Mucosa of stomach (tissue), 1 donor: ENCODE results near the gene LRRC58.

Experiments
- H3K27me3 ChIP-seq: one replicate; pipeline ENCODE4 v1.7.0; 2013; ENCODE audit warnings: mild to moderate bottlenecking, low read length; ENCODE audit not compliant: control insufficient read depth, insufficient read depth
- H3K36me3 ChIP-seq: one replicate; pipeline ENCODE4 v1.7.0; 2013; ENCODE audit warnings: low read length; ENCODE audit not compliant: control insufficient read depth, insufficient read depth
- H3K4me1 ChIP-seq: one replicate; pipeline ENCODE4 v1.7.0; 2013; ENCODE audit warnings: mild to moderate bottlenecking, low read length; ENCODE audit not compliant: control insufficient read depth, insufficient read depth
- H3K4me3 ChIP-seq: one replicate; pipeline ENCODE4 v1.7.0; 2013; ENCODE audit warnings: low read length
- H3K9ac ChIP-seq: one replicate; pipeline ENCODE4 v1.7.0; 2013; ENCODE audit warnings: mild to moderate bottlenecking, low read length, moderate library complexity
- H3K9me3 ChIP-seq: one replicate; pipeline ENCODE4 v1.7.0; 2013; ENCODE audit warnings: mild to moderate bottlenecking, low read length, moderate library complexity; ENCODE audit not compliant: control insufficient read depth
- donor health status: Pancreatic carcinoma.

Gene LRRC58

DNA sequence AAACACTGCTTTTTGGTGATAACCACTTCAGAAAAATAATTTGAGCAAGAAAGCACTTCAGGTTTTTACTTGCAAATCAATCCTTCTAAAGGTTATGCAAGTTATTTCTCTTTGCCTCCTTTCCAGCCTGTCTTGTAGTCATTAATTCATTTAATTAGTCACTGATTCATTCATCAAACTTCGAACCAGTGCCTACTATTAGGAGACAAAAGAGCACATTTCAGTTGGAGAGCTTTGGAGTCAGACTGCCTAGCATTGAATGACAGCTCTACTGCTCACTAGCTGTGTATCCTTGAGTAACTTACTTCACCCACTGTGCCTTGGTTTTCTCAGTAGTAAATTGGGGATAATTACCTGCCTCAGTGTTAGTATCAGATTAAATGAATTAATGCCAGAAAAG lies 14.9 kb upstream of the LRRC58 start:
- H3K36me3 ChIP-seq: no peaks in the 10 kb centered on the region
- no peaks in the 10 kb centered on the region for H3K9me3 ChIP-seq
- H3K4me3 ChIP-seq: no peak overlapping the region
- H3K9ac ChIP-seq: no peak overlapping the region
- no peaks in the 10 kb centered on the region for H3K27me3 ChIP-seq
- no peaks in the 10 kb centered on the region for H3K4me1 ChIP-seq

GRCh38 chr3:120357807-120358206 lies 8.7 kb upstream of the LRRC58 start:
- Histone ChIP-seq H3K4me1 (no peaks in the 10 kb centered on the region), H3K36me3 (no peaks in the 10 kb centered on the region), H3K9me3 (no peaks in the 10 kb centered on the region), H3K9ac (no peak overlapping the region), H3K4me3 (no peak overlapping the region), H3K27me3 (no peaks in the 10 kb centered on the region)

DNA sequence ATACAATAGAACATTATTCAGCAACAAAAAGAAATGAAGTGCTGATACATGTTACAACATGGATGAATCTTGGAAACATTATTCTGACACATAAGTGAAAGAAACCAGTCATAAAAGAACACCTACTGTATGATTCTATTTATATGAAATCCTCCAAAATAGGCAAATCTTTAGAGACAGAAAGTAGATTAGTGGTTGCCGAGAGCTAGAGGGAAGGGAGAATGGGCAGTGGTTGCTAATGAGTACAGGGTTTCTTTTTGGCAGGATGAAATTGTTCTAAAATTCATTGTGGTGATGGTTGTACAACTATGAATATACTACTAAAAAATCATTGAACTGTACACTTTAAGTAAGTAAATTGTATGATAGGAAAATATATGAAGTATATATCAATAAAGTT lies 6.3 kb upstream of the LRRC58 start:
- H3K4me3 ChIP-seq: no peak overlapping the region
- H3K36me3 ChIP-seq: no peaks in the 10 kb centered on the region
- H3K4me1 ChIP-seq: no peaks in the 10 kb centered on the region
- H3K27me3 ChIP-seq: no peaks in the 10 kb centered on the region
- no peak overlapping the region for H3K9ac ChIP-seq
- H3K9me3 ChIP-seq: no peaks in the 10 kb centered on the region

DNA sequence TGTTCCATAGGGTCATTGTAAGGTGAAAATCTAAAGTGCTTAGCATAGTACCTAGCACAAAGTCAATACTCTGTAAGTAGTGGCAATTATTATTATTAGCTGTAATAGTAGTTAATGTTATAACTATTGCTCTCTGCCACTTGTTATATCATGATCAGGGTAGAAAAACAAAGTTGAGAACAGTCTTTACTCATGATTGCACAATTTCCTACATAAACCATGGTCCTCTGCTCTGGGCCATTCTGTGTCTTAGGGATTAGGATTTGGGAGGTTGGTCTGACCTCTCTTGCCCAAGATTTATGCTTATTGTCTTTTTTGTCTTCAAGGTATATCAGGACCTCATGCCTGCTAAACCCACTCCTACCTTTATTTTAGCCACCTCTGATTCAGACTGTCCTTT lies 4.3 kb upstream of the LRRC58 start:
- Histone ChIP-seq H3K9me3 (no peaks in the 10 kb centered on the region), H3K4me3 (no peak overlapping the region), H3K36me3 (no peaks in the 10 kb centered on the region), H3K9ac (no peak overlapping the region), H3K27me3 (no peaks in the 10 kb centered on the region), H3K4me1 (no peaks in the 10 kb centered on the region)

- H3K27me3 ChIP-seq: no peaks in the 10 kb centered on the region
- no peak overlapping the region for H3K9ac ChIP-seq
- H3K36me3 ChIP-seq: no peaks in the 10 kb centered on the region
- H3K9me3 ChIP-seq: no peaks in the 10 kb centered on the region
- peaks cover 6% of the 10 kb centered on the region for H3K4me1 ChIP-seq
- H3K4me3 ChIP-seq: no peak overlapping the region
Measured at GRCh38 chr3:120352017-120352416, 2.9 kb upstream of the LRRC58 start.

DNA sequence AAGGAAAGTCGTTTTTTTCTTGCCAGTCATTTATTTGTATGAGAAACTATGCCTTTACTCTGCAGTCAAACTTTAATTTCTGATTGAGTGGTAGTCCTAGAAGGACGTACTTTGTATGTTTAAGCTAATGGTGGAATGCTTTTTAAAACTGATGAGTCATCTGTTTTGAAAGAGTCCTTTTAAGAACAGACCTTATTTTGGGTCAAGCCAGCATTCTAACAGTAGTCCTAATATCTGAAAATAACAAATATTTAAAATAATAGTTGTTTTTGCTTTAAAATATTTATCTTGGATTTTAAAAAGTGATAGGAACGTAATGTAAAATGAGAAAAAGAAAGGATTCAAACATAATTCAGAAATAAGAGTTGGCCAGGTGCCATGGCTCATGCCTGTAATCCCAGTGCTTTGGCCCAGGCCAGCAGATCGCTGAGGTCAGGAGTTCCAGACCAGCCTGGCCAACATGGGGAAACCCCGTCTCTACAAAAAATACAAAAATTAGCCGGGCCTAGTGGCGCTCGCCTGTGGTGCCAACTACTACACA lies 1.3 kb upstream of the LRRC58 start:
- H3K9ac ChIP-seq: no peak overlapping the region

GRCh38 chr3:120349855-120350125 lies 636 bp upstream of the LRRC58 start:
- Histone ChIP-seq H3K4me1 (peaks cover 16% of the 10 kb centered on the region), H3K36me3 (no peaks in the 10 kb centered on the region), H3K9me3 (no peaks in the 10 kb centered on the region)

More for the DNA sequence above, 1.3 kb upstream of the LRRC58 start:
- Histone ChIP-seq H3K4me1 (peaks cover 13% of the 10 kb centered on the region), H3K27me3 (no peaks in the 10 kb centered on the region), H3K36me3 (no peaks in the 10 kb centered on the region), H3K9me3 (no peaks in the 10 kb centered on the region), H3K4me3 (no peak overlapping the region)

GRCh38 chr3:120348065-120348990 lies 826 bp downstream of the LRRC58 start:
- Histone ChIP-seq H3K9me3 (no peaks in the 10 kb centered on the region), H3K27me3 (no peaks in the 10 kb centered on the region), H3K9ac (peak overlapping the region; percentile 78), H3K36me3 (no peaks in the 10 kb centered on the region), H3K4me3 (peak overlapping the region; percentile 74), H3K4me1 (peaks cover 16% of the 10 kb centered on the region)

More at GRCh38 chr3:120349855-120350125, 636 bp upstream of the LRRC58 start:
- Histone ChIP-seq H3K9ac (peak overlapping the region; percentile 78), H3K4me3 (peak overlapping the region; percentile 74), H3K27me3 (no peaks in the 10 kb centered on the region)

GRCh38 chr3:120344349-120344748 lies 4.8 kb downstream of the LRRC58 start:
- Histone ChIP-seq H3K9me3 (no peaks in the 10 kb centered on the region), H3K4me3 (no peak overlapping the region), H3K9ac (no peak overlapping the region), H3K4me1 (peaks cover 16% of the 10 kb centered on the region), H3K27me3 (no peaks in the 10 kb centered on the region), H3K36me3 (no peaks in the 10 kb centered on the region)

- Histone ChIP-seq H3K27me3 (no peaks in the 10 kb centered on the region), H3K4me1 (peaks cover 9% of the 10 kb centered on the region), H3K9me3 (no peaks in the 10 kb centered on the region), H3K4me3 (no peak overlapping the region), H3K9ac (no peak overlapping the region), H3K36me3 (no peaks in the 10 kb centered on the region)
Measured at GRCh38 chr3:120341658-120342346, 7.4 kb downstream of the LRRC58 start.

DNA sequence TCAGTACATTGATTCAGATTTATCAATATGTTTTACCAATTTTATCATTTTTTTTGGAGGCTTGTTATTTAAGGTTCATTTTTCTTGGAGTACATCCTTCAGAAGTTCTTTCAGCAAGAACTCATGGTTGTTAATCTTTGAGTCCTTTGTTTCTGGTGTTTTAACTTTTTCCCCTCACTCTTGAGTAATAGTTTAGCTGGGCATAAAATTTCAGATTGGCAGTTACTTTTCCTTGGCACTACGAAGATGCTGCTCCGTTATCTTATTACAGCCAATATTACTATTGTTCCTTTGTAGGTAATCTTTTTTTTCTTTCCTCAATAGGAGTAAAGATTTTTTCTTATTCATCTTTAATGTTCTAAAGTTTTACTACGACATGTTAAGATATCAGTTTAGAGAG lies 9.8 kb downstream of the LRRC58 start:
- H3K4me1 ChIP-seq: no peaks in the 10 kb centered on the region
- no peaks in the 10 kb centered on the region for H3K27me3 ChIP-seq
- H3K9ac ChIP-seq: no peak overlapping the region
- H3K36me3 ChIP-seq: no peaks in the 10 kb centered on the region
- no peak overlapping the region for H3K4me3 ChIP-seq
- no peaks in the 10 kb centered on the region for H3K9me3 ChIP-seq

DNA sequence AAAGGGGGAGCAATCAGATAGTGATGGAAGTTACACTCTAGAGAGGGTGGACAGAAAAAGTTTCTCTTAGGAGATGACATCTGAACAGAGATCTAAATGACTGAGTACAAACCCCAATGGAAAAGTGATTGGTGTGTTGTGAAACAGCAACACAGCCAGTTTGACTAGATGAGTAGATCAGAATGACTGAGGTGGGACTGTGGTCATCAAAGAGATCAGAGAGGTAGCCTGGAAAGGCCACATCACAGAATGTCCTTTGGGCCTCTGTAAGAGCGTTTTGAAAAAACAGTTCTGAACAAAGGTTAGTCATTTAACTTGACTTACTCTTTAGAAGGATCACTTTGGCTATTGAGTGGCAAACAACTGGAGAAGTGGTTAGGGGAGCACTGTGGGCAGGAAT lies 10.6 kb downstream of the LRRC58 start:
- Histone ChIP-seq H3K4me3 (no peak overlapping the region), H3K36me3 (no peaks in the 10 kb centered on the region), H3K27me3 (no peaks in the 10 kb centered on the region), H3K4me1 (no peaks in the 10 kb centered on the region), H3K9me3 (no peaks in the 10 kb centered on the region), H3K9ac (no peak overlapping the region)
